ENCODE results near the gene TESPA1. TPM values are rescaled to one million over a fixed set of nuclear protein-coding genes. Genes with fewer than 3 reads are reported as not detected.

The TESPA1 gene
- total RNA-seq, 1 donor from 2014 or later, result not detected

- Mint-ChIP-seq H3K27ac (no peak overlapping the region), H3K36me3 (no peaks in the 10 kb centered on the region), H3K4me1 (ENCODE audit: unreplicated experiment) (no peaks in the 10 kb centered on the region), H3K27me3 (peaks cover 37% of the 10 kb centered on the region), H3K9me3 (no peaks in the 10 kb centered on the region), H3K4me3 (no peak overlapping the region)
- DNase-seq (ENCODE audit: extremely low spot score, unreplicated experiment), result no peak
- no peak for TF ChIP-seq CTCF (conservative IDR thresholded peaks at IDR 0.05)
These were observed 4.2 kb downstream of the TESPA1 start for GRCh38 chr12:54980341-54980740.

GRCh38 chr12:54977857-54978256, 6.7 kb downstream of the TESPA1 start:
- DNase-seq (ENCODE audit: extremely low spot score, unreplicated experiment), result no peak
- H3K4me3 Mint-ChIP-seq, result no peak overlapping the region
- H3K27me3 Mint-ChIP-seq, result peaks cover 31% of the 10 kb centered on the region
- no peaks in the 10 kb centered on the region for H3K36me3 Mint-ChIP-seq
- H3K27ac Mint-ChIP-seq, result no peak overlapping the region
- no peaks in the 10 kb centered on the region for H3K4me1 Mint-ChIP-seq (ENCODE audit: unreplicated experiment)
- H3K9me3 Mint-ChIP-seq, result no peaks in the 10 kb centered on the region
- no peak for TF ChIP-seq CTCF (conservative IDR thresholded peaks at IDR 0.05)

GRCh38 chr12:54977155-54977554, 7.4 kb downstream of the TESPA1 start:
- DNase-seq (ENCODE audit: extremely low spot score, unreplicated experiment), result no peak

GRCh38 chr12:54975875-54976274, 8.7 kb downstream of the TESPA1 start:
- Mint-ChIP-seq H3K27ac (no peak overlapping the region), H3K4me3 (no peak overlapping the region), H3K27me3 (peaks cover 20% of the 10 kb centered on the region), H3K36me3 (no peaks in the 10 kb centered on the region), H3K4me1 (ENCODE audit: unreplicated experiment) (no peaks in the 10 kb centered on the region), H3K9me3 (no peaks in the 10 kb centered on the region)
- no peak for TF ChIP-seq CTCF (conservative IDR thresholded peaks at IDR 0.05)
- no peak for DNase-seq (ENCODE audit: extremely low spot score, unreplicated experiment)

More at GRCh38 chr12:54977155-54977554, 7.4 kb downstream of the TESPA1 start:
- Mint-ChIP-seq H3K9me3 (no peaks in the 10 kb centered on the region), H3K27me3 (peaks cover 28% of the 10 kb centered on the region), H3K4me1 (ENCODE audit: unreplicated experiment) (no peaks in the 10 kb centered on the region), H3K36me3 (no peaks in the 10 kb centered on the region), H3K4me3 (no peak overlapping the region), H3K27ac (no peak overlapping the region)
- TF ChIP-seq CTCF (conservative IDR thresholded peaks at IDR 0.05), result no peak

GRCh38 chr12:54975272-54975671, 9.3 kb downstream of the TESPA1 start:
- TF ChIP-seq CTCF (conservative IDR thresholded peaks at IDR 0.05), result no peak
- DNase-seq (ENCODE audit: extremely low spot score, unreplicated experiment), result no peak
- H3K4me3 Mint-ChIP-seq, result no peak overlapping the region
- no peaks in the 10 kb centered on the region for H3K36me3 Mint-ChIP-seq
- H3K9me3 Mint-ChIP-seq, result no peaks in the 10 kb centered on the region
- H3K4me1 Mint-ChIP-seq (ENCODE audit: unreplicated experiment), result no peaks in the 10 kb centered on the region
- no peak overlapping the region for H3K27ac Mint-ChIP-seq
- H3K27me3 Mint-ChIP-seq, result peaks cover 20% of the 10 kb centered on the region

- no peak for TF ChIP-seq CTCF (conservative IDR thresholded peaks at IDR 0.05)
- Mint-ChIP-seq H3K4me3 (no peak overlapping the region), H3K27me3 (peaks cover 20% of the 10 kb centered on the region), H3K36me3 (no peaks in the 10 kb centered on the region), H3K4me1 (ENCODE audit: unreplicated experiment) (no peaks in the 10 kb centered on the region), H3K9me3 (no peaks in the 10 kb centered on the region), H3K27ac (no peak overlapping the region)
- no peak for DNase-seq (ENCODE audit: extremely low spot score, unreplicated experiment)
These were observed 10.3 kb downstream of the TESPA1 start for GRCh38 chr12:54974279-54974678.

Measured in type B pancreatic cell (in vitro differentiated cells).